D341Med (cell line): ENCODE data around the gene HIVEP2.

Source experiments
- DNase-seq: peaks from one replicate; pipeline ENCODE4 v3.0.0; 2012; ENCODE audit warnings: low spot score

The HIVEP2 gene

DNA sequence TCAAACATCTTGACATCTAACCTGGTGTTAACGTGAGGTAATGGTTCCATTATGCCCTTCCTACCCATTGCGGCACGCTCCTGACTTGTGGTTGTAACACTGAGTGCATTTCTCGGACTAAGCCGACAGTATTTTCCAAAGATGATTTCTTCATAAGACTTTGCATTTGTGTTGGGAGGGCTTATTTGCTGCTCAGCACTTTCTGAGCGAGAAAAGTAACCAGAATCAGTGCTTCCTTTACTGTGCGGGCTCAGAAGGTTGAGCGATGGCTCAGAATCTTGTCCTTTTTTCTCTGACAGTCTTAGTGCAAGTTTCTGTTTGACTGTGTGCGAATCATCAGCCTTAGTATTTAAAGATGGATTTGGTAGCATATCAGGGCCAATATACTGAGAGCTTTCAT is 171.7 kb downstream of the HIVEP2 start:
- DNase-seq = no peak

DNA sequence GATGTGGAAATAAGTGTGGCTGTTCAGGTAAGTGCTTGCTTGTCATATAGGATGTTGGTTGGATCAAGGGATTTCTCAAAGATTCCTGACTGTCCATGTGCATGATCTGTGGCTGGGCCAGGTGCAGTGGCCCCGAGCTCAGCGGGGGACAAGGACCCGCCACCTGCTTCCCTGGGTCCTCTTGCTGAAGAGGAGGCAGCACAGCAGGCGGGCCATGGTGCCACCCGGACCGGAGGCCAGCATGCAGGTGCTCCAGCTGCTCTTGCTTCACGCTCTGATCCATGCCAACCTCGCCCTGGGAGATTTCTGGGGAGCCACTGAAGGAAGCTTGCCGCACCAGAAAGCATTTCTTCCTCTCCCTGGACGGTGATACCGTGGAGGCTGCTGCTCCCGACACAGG is 173.8 kb downstream of the HIVEP2 start:
- DNase-seq = no peak

DNA sequence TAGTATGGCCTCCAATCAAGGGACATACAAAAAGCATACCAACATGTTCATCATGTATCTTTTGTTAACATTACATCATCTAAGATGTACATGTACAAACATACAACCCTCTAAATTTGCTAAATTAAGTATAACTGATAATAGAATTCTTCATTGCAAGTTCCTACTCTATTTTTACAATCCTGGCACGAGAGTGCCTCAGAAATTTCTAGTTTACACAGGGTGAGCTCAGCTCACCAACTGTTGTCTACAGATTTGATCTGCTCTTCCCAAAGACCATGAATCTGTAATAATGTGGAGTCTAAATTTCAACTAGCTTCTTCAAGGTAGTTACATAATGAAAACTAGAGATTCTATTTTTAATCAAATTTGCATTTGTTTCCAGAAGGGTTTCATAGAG is 179.7 kb downstream of the HIVEP2 start:
- DNase-seq = no peak

DNA sequence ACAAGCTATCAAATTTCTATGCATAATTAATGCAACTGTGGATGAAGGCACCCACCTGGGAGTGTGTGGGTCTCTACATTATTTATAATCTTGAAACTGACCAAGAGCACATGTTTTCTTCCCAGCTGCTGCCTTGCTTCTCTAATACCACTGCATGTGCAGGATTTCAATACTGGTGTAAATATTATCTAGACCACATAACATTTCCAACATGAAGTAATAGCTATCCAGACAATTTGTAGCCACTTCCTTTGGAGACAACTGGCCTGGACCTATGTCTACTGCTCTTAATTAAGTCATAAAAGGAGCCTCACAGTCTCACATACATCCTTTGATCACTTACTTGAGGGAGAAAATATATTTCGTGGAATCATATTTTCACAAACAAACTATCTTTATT is 180.7 kb downstream of the HIVEP2 start:
- no peak for DNase-seq

DNA sequence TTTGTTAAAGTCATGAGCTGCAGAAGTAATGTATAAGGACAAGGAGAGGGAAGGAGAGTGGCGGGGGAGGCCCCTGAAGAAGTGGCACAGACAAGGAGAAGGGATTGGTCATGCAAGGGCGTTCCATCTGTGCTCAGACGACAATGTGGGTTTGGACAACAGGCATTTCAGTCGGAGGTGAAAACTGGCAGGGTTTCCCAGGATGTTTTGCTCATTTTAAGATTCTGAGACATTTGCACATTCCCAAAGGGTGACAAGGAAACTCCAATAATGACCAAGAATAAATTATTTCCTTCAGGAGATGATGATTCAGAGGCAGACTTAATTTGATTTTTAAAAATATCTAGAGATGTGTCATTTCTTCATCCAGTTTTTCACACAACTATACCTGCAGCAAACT is 181.8 kb downstream of the HIVEP2 start:
- DNase-seq = no peak

DNA sequence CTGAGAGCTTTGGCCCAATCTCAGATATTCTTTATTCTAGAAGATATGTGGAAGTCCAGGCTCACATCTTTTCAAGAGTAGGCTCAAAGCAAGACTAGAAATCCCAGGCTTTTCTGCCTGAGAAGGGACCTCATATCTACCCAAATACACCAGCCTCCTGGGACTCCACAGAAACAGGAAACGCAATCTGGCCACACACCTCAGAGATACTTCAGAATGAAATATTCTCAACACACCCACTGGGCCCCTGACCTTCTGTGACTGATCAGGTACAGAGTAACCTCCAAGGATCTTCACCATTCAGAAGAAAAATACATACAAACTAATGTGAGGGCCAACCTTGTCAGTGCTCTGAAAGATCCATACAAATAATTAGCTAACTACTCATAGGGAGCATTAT is 183.2 kb downstream of the HIVEP2 start:
- no peak for DNase-seq

DNA sequence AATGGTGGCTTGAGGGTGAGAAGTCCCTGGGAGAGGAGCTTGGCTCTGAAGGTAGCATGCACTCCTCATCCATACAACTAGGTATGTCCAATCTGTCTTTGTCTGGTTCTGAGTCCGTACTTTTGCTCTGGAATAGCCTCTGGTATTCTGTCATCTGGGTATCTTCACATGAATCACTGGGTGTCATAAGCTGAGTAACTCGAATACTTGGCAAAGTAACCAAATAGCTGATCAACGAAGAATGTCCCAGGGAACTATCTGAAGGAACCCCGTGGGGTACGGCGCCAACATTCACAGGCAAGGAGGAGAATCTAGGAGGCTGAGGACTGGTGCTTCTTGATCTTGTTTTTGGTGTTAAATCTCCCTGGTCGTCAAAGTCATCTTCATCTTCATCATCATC is 184.8 kb downstream of the HIVEP2 start:
- DNase-seq = no peak

DNA sequence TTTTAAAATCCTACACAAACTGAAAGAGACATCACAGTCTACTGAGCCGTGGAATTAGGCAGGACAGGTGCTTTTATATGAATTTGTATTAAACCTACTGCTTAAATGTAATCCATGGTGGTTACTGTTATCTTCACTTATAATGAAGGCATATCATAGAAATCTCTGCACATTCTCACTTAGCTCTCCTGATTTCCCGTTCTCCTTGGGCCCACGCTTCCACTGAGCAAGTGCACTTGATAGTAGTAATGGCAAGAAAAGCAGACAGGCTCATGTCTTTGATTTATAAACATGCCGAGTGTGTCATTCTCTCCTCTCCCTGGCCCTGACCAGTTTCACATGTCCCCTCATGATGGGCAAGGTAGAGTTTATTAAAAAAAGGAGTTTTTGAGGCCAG is 186.3 kb downstream of the HIVEP2 start:
- no peak for DNase-seq

DNA sequence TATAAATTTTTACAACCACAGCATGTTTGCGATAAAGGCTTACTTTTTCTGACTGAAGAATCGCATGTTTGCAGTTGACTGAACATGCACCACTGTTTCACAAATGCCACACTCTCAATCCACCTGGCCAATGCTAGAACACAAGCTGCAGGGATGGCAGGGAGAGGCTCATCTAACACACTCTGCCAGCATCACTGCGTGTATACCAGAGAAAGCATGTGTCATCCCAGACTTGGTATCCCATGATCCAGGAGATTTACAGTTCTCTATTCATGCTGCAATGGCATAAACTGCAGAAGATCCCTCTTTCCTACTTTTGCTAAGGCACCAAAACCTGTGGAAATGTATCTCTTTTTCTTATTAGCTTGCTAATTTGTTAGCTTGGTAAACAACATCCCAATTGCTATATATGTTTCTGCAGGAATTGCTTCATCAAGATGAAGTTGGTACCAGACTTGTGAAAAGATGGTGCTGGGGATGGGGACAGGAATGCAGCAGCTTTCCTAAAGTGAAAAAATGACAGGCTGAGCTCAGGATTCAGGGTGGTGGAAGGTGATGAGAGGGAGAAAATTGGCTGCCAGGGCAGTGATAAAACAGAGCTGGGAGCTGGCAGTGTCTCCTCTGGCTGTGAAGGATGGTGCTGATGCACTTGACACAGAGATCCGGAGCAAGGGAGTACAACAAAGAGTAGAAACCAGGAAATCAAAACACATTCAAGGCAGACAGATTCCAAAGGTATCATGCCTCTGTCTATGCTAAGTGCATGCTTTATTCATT is 186.9 kb downstream of the HIVEP2 start:
- no peak for DNase-seq

DNA sequence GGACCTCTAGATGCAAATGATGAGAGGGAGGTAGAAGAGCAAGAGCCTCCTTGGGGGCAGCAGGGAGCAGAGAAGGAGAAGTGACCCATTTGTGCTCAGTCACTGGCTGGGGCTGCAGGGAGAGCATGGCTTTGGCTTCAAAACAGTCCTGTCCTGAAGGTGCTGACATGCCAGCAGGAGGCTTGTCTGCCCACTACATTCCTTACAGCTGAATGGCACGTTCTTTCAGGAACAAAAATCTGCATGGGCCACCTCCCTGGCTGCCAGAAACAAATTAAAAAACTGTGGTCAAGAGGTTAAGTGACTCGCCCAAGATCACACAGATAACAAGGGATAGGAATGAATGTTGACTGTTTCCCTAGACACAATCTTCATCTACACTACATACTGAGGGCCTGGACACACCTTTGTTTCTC is 188.8 kb downstream of the HIVEP2 start:
- DNase-seq = no peak

DNA sequence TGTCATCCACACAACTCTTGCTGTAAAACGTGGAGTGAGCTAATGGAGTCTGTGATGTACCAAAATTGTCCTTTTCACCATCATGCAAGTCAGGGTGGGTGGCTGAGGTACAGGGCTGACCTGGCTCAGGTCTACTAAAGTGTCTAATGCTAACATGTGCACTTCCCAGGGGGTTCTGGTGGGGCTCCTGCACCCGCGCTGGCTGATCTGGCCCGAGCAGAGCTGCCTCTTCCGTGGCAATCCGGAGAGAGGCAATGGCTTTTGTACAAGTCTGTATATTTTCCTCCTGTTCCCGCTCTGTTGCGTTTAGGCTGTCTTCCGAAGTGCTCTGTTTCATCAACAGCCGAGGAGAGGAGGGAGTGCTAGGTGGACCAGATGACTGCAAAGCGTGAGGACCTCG is 191.8 kb downstream of the HIVEP2 start:
- DNase-seq = no peak

DNA sequence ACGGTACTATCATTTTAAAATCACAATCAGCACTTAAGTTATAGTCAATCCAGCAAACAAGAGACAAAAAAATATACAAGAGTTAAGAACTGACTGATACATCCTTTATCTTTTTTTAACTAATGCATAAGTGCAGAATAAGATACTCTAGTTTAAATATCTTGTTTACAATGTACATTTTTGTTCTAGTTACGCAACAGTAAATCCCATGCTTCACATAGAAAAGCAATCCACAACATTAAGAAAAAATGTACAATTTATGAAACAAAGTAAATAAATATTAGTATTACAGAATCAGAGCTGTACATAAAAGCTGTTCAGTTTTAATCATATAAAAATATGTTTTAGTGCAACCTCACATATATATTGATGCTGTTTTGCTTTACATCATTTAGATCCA is 192.6 kb downstream of the HIVEP2 start:
- no peak for DNase-seq

DNA sequence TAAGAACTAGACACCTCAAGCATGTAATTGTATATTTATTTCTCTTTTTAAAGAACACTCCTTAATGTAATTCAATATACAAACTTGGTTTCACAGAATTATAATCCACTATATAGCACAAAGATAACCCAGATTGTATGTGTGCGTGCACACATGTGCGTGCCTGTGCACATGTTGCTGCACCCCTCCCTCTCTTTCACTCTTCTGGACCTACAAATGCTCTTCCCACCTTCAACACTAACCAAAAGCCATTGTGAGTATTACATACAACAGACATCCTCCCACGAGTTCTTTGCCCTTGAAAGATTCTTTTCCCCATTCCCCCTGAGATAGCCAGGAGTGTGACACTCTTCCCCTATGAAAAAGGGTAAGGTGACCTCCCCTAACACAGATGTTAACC is 193.5 kb downstream of the HIVEP2 start:
- DNase-seq = no peak

DNA sequence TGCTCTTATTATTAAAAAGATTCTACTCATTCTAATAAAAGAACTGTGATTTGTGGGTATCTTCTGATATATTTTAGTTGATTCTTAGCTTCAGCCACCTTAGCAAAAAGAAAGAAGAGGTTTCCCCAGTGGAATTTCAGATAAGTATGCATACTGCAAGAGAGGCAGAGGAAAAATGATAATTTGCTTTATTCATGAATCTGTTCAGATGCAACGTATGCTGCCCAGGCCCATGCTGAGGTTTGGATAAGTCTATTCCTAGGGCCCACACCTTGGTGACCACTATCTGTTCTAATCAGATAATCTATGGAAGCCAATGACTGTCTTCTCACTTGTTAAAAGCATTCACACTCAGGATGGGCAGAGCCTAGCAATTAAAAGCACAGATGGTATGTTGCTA is 194.0 kb downstream of the HIVEP2 start:
- DNase-seq = no peak

DNA sequence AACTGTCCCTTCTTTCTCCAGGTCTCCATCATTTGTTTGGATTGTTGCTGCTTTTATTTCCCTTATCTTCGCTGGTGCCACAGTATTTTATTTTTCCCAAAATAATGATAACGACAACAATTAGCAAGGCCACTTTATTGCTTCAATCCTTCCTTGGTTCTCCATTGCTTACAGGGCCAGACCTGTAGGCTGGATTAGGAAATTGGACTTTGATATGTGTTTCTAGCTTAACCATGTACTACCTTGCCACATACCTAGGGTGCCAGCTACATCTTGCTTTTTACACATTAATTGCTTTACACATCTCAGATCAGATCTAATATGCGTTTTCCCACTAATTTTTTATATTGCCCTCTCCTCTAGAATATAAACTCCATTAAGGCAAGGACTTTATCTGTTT is 195.4 kb downstream of the HIVEP2 start:
- no peak for DNase-seq

DNA sequence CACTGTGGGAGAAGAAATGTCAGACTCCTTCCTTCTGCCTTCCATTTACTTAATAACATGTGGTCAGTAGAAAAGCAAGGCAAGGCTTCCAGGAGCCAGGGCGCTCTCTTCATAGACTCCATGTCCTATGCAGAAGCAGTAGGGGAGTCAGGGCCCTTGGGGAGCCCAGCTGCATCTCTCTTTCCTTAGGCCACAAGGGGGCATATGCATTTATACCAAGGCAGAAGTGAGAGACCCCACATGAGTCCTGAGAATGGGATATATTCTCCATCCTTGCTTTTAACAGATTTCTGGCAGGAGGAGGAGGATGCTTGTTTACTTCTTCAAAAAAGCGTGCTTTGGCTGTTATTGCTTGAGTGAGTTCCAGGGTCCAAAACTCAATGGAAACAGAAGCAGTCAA is 198.5 kb downstream of the HIVEP2 start:
- DNase-seq = peak; percentile 34

DNA sequence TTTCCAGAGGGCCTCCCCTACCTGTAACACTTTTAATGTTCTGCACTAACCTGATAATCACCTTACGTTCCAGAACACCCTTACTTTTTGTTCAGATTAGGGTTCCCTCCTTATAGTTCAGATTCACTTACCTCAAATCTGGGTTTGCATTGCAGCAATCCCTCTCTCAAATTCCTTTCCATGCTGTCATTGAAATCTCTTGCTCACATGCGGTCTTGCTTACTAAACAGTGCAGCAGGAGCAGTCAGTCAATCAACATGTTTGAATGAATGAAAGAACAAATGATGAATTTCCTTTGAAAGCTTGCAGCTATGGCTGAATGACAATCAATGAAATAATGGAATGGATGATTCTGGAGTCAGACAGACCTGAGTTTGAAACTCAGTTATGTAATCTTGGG is 200.1 kb downstream of the HIVEP2 start:
- no peak for DNase-seq

DNA sequence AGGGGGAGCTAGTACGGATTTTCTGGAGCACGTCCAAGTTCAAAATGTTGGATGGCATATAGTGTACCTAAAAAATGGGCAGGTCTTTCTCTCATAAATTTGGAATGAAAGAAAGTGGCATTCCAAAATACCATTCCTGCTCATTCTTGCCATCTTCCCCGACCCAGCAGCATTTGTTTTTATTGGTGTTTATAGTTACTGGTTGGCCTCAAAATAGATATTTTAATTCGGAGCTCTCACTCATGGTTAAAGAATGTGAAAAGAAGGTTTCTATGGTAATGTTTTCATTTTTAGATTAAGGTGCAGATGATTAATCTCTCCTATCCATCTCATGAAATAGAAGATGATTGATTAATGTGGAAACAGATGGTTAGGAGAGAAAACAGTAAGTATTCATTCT is 204.5 kb downstream of the HIVEP2 start:
- DNase-seq = no peak

DNA sequence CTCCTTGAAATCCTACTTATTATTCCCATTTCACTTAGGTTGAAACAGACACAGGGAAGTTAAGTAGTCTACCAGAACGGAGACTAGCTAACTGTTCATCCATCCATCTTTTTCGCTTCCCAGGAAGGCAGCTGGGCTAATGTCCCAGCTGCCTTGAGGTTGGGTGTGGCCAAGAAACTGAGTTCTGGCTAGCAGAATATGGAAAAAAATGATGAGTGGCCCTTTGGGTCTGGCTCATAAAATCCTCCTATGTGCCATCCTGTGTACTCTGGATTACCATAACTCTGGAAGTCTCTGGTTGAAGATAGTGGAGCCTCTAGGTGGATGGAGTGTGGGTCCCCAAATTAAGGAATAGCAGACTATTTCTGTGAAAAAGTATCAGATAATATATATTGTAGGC is 206.2 kb downstream of the HIVEP2 start:
- no peak for DNase-seq

DNA sequence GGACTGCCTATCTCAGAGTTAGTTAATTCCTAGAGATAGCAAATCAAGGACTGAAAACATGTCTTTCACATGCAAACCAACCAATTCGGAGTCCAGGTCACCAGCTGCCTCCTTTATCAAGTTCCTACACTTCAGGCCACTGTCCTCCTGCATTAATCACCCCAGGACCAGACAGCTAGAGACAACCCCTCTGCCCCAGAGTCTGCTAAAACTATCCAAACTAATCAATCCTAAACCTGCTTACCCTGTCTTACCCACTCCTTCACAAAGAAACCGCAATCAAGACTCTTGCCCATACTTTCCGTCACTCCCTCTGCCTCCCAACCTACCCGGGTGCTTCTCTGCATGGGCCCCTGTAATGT is 207.0 kb downstream of the HIVEP2 start:
- no peak for DNase-seq

DNA sequence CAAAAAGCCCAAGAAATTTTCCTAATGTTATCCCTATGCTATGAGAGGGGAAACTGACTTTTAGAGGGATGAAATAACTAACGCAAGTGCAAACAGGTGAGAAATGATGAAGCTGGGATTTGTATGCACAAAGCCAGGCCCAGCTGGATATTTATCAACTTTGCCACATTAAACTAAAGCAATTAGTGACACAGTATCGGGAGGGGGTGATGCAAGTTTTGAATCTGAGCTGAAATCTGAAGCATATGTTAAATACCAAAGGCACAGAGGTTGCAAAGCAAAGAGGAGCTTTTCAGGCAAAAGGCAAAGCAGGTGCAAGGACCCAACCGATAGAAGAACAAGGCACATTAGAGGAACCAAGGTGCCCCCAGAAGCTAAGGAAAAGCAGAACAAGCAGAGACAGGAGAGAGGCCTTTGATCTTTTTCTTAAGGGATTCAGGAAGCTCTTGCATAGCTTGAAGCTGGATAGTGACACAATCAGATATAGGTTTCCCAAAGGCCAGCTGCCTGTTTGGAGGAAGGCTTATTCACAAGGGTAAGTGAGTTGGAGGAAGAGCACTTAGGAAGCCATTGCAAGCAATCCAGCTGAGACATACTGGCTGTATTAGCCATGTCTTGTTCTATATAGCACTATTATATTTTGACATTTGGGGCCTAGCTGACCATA is 207.5 kb downstream of the HIVEP2 start:
- DNase-seq = no peak

DNA sequence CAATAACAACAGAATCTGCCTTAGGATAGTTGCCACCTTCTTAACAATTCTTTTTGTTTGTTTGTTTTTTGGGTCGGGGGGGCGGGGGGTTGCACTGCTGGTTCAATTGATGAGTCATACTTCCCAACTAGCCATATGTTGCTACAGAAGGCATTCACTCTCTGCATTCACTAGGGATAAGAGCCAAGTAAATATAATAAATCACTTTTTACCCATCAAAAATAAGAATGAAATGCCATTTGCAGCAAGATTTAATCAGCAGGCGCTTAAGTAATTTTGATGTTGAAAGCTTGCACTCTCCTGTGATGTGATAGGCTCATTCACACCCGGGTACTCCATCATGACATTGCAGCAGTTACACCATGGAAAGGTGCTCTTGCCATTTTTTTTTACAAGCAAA is 209.8 kb downstream of the HIVEP2 start:
- no peak for DNase-seq

DNA sequence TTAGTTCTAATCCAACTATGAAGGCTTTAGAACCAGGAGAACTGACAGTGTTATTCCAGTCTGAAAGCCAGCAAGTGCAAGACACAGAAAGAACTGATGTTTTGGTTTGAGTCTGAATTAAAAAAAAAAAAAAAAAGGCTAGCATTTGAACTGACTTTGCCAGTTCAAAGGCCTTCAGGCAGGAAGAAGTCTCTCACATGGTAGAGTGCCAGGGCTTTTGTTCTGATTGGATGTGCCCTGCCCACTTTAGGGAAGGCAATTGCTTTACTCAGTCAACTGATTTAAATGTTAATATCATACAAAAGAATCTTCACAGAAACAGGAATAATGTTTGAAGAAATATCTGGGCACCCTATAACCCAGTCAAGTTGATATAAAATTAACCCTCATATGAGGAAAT is 212.2 kb downstream of the HIVEP2 start:
- DNase-seq = no peak

DNA sequence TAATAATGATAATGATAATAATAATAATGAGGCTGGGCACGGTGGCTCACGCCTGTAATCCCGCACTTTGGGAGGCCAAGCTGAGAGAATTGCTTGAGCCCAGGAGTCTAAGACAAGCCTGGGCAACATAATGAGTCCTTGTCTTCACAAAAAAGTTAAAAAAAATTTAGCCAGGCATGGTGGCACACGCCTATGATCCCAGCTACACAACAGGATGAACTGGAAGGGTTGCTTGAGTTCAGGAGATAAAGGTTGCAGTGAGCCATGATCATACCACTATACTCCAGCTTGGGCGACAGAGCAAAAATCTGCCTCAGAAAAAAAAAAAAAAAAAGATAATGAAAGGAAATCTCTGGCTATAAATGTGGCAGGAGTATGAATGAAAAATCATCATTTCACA is 213.4 kb downstream of the HIVEP2 start:
- no peak for DNase-seq
